Stimulated activated CD4-positive, alpha-beta T cell treated with anti-CD3 and anti-CD28 coated beads, TNF-alpha, amount 100 ng/mL, for 24 hours (primary cell): ENCODE results near the gene ATXN2L.
"Not testable (repeated sequence)": the region's sequence is repeated elsewhere in the genome, so short reads cannot be mapped to it uniquely, and the experiment has no call there.

Source experiments
- DNase-seq, 3 experiments: peaks; one replicate each; pipeline ENCODE4 v3.0.0-alpha.2; 2020; ENCODE audit warnings: low read depth in 3 of 3

Gene ATXN2L, protein sequence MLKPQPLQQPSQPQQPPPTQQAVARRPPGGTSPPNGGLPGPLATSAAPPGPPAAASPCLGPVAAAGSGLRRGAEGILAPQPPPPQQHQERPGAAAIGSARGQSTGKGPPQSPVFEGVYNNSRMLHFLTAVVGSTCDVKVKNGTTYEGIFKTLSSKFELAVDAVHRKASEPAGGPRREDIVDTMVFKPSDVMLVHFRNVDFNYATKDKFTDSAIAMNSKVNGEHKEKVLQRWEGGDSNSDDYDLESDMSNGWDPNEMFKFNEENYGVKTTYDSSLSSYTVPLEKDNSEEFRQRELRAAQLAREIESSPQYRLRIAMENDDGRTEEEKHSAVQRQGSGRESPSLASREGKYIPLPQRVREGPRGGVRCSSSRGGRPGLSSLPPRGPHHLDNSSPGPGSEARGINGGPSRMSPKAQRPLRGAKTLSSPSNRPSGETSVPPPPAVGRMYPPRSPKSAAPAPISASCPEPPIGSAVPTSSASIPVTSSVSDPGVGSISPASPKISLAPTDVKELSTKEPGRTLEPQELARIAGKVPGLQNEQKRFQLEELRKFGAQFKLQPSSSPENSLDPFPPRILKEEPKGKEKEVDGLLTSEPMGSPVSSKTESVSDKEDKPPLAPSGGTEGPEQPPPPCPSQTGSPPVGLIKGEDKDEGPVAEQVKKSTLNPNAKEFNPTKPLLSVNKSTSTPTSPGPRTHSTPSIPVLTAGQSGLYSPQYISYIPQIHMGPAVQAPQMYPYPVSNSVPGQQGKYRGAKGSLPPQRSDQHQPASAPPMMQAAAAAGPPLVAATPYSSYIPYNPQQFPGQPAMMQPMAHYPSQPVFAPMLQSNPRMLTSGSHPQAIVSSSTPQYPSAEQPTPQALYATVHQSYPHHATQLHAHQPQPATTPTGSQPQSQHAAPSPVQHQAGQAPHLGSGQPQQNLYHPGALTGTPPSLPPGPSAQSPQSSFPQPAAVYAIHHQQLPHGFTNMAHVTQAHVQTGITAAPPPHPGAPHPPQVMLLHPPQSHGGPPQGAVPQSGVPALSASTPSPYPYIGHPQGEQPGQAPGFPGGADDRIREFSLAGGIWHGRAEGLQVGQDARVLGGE

DNA sequence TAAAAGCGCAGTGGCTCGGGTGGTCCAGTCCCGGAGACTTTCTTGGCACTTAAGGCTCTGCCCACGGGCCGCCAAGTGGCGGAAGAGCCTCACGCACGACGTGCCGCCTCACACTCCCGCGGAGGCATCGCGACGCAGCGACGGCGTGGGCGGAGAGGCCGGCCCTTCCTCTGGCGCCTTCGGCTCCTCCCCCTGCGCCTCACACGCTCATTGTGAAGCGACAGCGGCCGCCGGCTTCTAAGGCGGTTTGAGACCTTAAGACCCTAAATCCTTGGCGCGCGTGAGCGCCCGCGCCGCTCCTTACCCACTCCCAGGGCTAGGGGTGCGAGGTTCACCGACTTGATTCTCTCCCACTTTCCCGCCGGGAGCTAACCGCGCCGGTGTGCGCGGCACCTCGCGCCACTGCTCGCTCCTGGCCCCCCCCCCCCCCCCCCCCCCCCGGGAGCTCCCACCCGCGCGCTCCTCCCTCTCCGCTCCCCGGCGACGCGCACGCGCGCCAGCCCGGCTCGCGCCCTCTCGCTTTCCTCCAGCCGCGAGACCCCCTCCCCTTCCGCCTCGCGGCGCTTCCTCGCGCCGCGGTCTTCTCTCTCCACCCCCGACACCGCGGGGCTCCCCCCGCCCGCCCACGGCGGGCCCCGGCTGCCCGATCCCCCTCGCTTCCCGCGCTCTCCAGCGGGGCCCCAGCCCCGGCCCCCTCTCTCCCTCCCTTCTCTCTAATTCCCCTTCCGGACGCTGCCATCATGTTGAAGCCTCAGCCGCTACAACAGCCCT is at the start of gene ATXN2L:
ATXN2L (plus strand) TSS at position 480 of the 771 bp plus-strand sequence; CDS start at position 741, 261 bp downstream.
- DNase-seq = peak; percentile 92 to 95 (median 94)

DNA sequence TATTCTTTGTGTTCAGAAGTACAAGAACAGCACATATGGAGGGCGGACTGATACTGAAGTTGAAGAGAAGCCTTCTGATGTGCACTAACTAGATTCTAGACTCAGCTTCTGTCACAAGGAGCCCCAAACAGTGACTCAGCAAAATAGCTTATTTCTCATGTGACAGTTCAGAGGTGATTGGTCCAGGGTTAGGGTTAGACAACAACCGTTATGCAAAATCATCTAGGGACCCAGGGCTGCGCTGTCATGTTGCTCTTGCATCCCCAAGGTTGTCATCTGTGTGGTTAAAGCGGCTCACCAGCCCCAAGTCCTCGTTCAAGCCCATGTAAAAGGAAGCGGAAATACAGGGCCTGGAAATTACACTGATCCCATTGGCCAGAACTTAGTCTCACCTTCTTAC is 41.1 kb upstream of the ATXN2L start:
- not testable (repeated sequence) for DNase-seq

- not testable (repeated sequence) for DNase-seq
Observed at GRCh38 chr16:28782357-28782756, 40.4 kb upstream of the ATXN2L start.

DNA sequence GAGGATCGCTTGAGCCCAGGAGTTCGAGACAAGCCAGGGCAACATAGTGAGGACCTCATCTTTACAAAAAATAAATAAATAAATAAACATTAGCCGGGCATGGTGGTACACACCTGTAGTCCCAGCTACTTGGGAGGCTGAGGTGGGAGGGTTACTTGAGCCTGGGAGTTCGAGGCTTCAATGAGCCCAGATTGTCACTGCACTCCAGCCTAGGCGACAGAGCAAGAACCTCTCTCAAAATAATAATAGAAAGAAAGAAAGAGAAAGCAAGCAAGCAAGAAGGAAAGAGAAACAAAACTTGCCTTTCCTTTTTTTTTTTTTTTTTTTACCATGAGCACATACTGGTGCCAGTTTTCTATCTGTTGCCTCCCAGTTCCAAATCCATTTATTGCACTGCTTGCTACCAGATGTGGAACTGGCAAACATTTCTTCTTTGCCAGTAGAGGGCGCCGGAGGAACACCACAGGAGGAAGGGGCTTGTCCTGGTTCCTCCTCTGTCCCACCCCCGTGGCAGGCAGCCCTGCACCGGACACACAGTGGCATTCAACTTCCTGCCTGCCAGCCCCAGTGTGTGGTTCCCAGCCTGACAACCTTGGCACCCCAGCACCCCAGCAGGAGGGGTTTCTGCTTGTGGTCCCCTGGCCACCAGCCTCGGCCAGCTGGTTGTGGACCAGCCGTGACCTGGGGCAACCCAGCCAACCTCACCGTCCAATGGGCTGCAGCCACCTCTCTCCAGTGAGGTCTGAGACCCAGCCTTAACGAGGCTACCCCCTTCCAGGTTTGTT is 20.4 kb upstream of the ATXN2L start:
- peak; percentile 23 to 62 (median 43) for DNase-seq

GRCh38 chr16:28807445-28808120 is 15.2 kb upstream of the ATXN2L start:
- DNase-seq = not testable (repeated sequence)

- no peak for DNase-seq
Observed at GRCh38 chr16:28820016-28820415, 2.8 kb upstream of the ATXN2L start.

GRCh38 chr16:28820546-28820945 is 2.3 kb upstream of the ATXN2L start:
- DNase-seq = not testable (repeated sequence)

DNA sequence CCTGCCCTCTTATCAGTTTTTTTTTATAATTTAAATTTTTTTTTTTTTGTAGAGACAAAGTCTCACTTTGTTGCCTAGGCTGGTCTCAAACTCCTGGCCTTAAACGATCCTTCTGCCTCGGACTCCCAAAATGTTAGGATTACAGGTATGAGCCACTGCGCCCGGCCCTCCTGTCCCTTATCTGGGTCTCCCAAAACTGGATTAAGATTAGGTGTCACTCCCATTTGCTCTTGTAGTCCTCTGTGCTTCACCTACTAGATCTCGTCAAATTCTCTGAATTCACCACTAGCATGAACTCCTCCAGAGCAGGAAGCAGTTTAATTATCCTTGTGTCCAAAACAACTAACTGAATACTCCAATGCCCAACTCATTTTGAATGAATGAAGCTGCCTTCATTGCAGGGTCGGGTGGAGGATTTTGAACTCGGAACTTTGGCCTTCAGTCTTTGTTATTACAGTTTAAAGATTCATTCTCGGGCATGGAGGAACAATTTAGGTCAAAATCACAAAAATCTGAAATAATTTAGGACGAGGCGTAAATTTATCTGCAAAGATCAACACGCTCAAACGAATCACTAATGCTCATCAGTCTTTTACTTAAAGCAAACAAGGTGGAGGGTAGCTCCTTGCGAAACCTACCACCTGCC is 802 bp upstream of the ATXN2L start:
- no peak for DNase-seq

GRCh38 chr16:28823291-28823872 is 583 bp downstream of the ATXN2L start:
- no peak for DNase-seq

DNA sequence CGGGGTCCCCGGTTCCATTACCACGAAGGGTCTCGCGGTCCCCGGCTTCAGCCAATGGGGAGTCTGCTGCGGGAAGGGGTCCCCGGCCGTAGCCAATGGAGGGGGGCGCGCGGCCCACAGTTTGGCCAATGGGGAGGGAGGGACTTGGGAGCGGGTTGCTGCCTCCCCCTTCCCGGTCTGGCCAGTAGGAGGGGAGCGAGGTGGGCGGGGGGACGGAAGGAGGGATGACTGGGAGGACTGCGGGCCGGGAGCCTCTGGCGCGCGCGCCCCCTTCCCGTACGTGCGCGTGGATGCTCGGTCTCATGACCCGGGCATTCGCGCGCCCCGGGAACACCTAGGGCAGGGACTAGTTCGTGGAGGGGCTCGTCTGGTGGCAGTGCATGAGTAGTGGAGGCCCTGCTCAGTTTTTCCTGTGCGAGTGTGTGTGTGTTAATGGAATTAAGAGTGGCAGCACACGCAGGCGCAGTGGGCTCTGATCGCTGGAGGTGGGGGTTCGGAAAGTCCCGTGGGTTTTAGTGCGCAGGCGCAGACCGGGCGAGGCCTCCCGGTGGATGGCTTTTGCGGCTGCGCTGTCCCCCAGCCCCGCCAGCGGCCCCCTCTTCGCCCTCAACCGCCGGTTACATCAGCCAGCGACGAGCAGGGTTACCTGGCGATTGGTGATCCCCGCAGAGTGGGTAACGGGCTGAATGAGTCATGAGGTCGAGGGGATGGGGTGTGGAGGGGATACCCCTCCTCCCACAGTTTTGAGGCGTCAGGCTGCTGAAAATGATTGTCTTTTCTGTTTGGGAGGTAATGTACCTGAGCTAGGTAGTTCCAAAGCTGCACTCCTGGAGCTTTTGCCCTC is 1.3 kb downstream of the ATXN2L start:
- DNase-seq = peak; percentile 91 to 96 (median 93)

DNA sequence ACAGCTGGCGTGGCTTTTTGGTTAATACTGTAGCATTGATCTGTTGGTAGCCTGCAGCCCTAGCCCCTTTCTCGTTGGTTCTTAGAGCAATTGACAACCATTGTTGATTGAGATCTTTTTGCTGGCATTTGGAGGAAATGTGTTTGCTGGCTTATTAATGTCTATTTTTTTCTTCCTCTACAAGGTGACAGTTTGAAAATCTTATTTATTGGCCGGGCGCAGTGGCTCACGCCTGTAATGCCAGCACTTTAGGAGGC is 1.8 kb downstream of the ATXN2L start:
- no peak for DNase-seq

- no peak for DNase-seq
Observed at GRCh38 chr16:28826141-28826540, 3.3 kb downstream of the ATXN2L start.

DNA sequence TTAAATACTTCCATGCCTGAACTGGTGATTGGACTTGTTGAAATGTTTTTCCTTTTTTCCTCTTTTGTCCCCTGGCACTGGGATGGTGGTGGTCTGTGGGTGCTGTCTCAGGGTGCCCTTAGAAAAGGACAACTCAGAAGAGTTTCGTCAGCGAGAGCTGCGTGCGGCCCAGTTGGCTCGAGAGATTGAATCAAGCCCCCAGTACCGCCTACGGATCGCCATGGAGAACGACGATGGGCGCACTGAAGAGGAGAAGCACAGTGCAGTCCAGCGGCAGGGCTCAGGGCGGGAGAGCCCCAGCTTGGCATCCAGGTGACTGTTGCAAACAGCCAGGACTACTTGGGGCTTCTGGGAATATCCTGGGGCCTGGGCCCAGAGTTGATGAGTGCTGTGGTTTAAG is 6.9 kb downstream of the ATXN2L start:
- DNase-seq = no peak

GRCh38 chr16:28830531-28830930 is 7.7 kb downstream of the ATXN2L start:
- DNase-seq = no peak

DNA sequence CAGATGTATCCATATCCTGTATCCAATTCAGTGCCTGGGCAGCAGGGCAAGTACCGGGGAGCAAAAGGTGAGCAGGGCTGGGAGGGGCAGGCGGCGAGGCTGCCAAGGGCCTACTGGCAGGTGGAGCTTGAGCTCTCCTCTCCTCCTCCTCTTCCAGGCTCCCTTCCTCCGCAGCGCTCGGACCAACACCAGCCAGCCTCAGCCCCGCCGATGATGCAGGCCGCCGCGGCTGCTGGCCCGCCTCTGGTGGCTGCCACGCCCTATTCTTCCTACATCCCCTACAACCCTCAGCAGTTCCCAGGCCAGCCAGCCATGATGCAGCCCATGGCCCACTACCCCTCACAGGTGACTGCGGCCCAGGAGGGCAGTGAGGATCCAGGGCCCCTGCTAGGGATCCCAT is 11.6 kb downstream of the ATXN2L start:
- DNase-seq = no peak

- no peak for DNase-seq
Observed at GRCh38 chr16:28834873-28835863, 12.4 kb downstream of the ATXN2L start.
